Aorta (tissue), 5 donors: Measurements from ENCODE around the gene AHDC1. TPM values are rescaled to one million over a fixed set of nuclear protein-coding genes. Genes with fewer than 3 reads are reported as not detected.

Source experiments
- ATAC-seq: fragments of 200-7000 bp; cut with Tn5 transposase; one replicate; pipeline ENCODE4 v1.9.1; 2022; ENCODE audit warnings: moderate library complexity; ENCODE audit not compliant: low FRiP score
- DNase-seq, 2 donors: peaks; one replicate each; pipeline ENCODE4 v3.0.0-alpha.2; 2020
- H3K27ac ChIP-seq, 2 donors: one replicate each; pipeline ENCODE4 v1.5.1; 2013; ENCODE audit warnings: low read length in 2 of 2, mild to moderate bottlenecking in 2 of 2, moderate library complexity in 2 of 2, control low read depth in 1 of 2, inconsistent platforms in 1 of 2, low read depth in 1 of 2
- H3K27me3 ChIP-seq, 2 donors: one replicate each; pipeline ENCODE4 v1.6.1; 2013; ENCODE audit warnings: control low read depth in 1 of 2, low read length in 1 of 2, mild to moderate bottlenecking in 1 of 2, moderate library complexity in 1 of 2; ENCODE audit not compliant: insufficient read depth in 2 of 2, control insufficient read depth in 1 of 2
- H3K36me3 ChIP-seq, 2 donors: one replicate each; pipeline ENCODE4 v1.6.1; 2013; ENCODE audit warnings: control low read depth in 1 of 2, low read length in 1 of 2, mild to moderate bottlenecking in 1 of 2; ENCODE audit not compliant: insufficient read depth in 2 of 2, control insufficient read depth in 1 of 2
- H3K4me1 ChIP-seq, 2 donors: one replicate each; pipeline ENCODE4 v1.6.1; 2013; ENCODE audit warnings: low read length in 2 of 2, control low read depth in 1 of 2, mild to moderate bottlenecking in 1 of 2, moderate library complexity in 1 of 2; ENCODE audit not compliant: insufficient read depth in 2 of 2, control insufficient read depth in 1 of 2
- H3K4me3 ChIP-seq, 2 donors: one replicate each; pipeline ENCODE4 v1.5.1; 2013; ENCODE audit warnings: low read length in 2 of 2, control low read depth in 1 of 2, mild to moderate bottlenecking in 1 of 2
- H3K9me3 ChIP-seq: one replicate; pipeline ENCODE4 v1.6.1; 2013; ENCODE audit warnings: mild to moderate bottlenecking, low read length; ENCODE audit not compliant: control insufficient read depth
- WGBS, 2 donors: extraction: QIAGEN DNeasy Blood & Tissue Kit; methylation state at CpG; one replicate each; pipeline ENCODE4 v1.1.7; 2013; 5-methylcytosine and 5-hydroxymethylcytosine counted together
- intact Hi-C, 2 donors: fragments of 100-400 bp; cut with DNase I; formaldehyde crosslinking; loops; one replicate each; pipeline versions ENCODE4 v1.14.2 to v1.15.0; 2022
- polyA plus RNA-seq, 2 donors: library from polyadenylated mRNA; stranded (reverse); fragments of 200-250 nt; gene quantifications; one replicate each; pipeline ENCODE4 v1.2.3, GENCODE V29; 2013
- total RNA-seq, 2 donors: library from RNA; stranded (reverse); fragmentation: NEBNext Ultra II Directional; extraction: Animal tissue kit (Norgen Biotek cat#: 25700); gene quantifications; one replicate each; pipeline ENCODE4 v1.2.1, GENCODE V29; 2021
- donor health status: healthy with polysubstance abuse.
- donor health status: Bipolar disorder and iron deficiency.
- donor health status: DM: no; HTN: no; CAD: no.
- donor health status: DM: no; HTN: no; CAD: no.
- donor health status: DM: yes; HTN: yes; CAD: no.

Gene AHDC1
- total and polyA plus RNA-seq, 4 donors, result 7.8 to 89.1 (median 43.7) TPM

DNA sequence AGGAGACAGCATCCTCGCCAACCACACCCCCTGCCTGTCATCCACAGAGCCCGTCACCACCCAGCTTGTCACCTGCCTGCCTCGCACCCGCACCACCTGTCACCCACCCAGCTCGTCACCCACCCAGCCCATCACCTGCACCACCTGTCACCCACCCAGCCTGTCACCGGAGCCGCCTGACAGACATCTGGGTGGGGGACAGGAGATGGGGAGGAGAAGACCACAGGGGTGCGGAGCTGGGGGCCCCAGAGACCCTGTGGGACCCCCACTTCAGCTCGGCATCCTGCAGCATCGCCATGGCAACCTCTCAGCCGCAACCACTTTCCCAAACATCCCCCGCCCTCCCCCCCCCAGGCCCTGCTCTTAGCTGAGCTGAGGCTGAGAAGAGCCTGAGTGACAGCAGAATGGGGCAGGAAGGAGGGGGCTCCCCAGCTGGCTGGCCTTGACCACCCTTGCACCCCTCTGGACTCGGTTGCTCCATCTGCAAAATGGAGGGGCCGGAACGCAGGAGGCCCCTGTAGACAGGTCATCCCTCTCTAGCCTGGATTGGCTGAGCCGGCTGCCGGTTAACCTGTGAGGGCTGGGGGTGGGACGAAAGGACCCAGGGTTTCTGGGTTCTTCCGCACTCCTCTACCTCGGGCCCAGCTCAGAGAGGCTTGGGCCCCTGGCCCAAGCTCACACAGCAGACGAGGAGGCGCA lies 11.6 kb downstream of the AHDC1 start:
- WGBS, 2 donors, result 69 to 74% methylated on average over 19 to 22 of the region's 22 CpGs
- Histone ChIP-seq H3K4me3 (no peak overlapping the region), H3K27ac (no peak overlapping the region), H3K27me3 (no peaks in the 10 kb centered on the region), H3K9me3 (no peaks in the 10 kb centered on the region), H3K36me3 (no peaks in the 10 kb centered on the region), H3K4me1 (peaks cover 0 to 3% of the 10 kb centered on the region in 2 donors)
- DNase-seq (no peak), ATAC-seq (no peak)
- intact Hi-C loops, result no loop called here

DNA sequence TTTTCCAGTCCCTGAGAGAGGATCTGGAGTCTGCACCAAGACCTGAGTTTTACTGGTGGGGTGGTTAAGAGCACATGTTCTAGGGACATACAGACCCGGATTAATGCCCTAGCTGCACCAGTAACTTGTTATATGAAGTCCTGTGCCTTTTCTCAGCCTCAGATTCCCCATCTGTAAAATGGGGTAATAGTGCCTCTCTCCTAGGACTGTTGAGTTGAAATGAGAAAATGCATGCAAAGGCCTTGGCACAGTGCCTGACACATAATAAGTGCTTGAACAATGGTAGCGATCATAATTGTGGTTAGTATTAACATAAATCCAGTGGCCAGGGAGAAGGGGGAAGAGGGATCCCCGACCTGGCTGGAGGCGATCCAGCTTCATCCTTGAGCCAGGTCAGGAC lies 12.3 kb downstream of the AHDC1 start:
- DNase-seq, result no peak
- 60 to 62% methylated on average over 4 of the region's 4 CpGs for WGBS, 2 donors

DNA sequence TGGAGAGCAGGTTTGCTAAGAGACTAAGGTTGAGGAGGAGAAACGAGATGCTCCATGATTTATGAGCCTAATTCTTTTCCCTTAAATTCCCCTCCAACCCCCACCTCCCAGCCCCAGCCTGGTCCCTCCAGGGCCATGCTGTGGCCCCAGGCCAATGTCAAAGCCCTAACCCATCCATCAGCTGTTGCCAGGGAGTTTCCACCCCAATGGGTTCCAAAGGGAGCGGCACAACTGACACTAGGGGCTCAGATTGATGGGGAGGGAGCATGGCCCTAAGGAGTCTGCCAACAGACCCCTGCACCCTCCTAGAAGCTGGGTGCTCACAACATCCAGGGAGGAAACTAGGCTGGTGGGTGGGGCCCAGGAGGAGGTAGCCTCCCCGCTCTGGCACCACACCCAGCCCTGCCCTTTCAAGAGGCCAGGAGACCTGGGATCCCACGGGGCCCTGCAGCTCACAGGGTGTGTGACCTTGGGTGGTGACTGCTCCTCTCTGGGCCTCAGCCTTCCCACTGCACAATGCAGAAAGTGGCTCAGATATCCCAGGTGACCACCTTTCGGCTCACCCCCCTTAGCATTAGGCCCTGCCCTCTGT lies 12.9 kb downstream of the AHDC1 start:
- DNase-seq (no peak), ATAC-seq (no peak)
- 63 to 64% methylated on average over 5 of the region's 5 CpGs for WGBS, 2 donors
- intact Hi-C loops, result no loop called here
- H3K27me3 ChIP-seq, result no peaks in the 10 kb centered on the region
- H3K9me3 ChIP-seq, result no peaks in the 10 kb centered on the region
- H3K4me1 ChIP-seq, result peaks cover 0 to 3% of the 10 kb centered on the region in 2 donors
- peak overlapping the region in 1 of 2 donors; percentile 25 for H3K27ac ChIP-seq
- no peaks in the 10 kb centered on the region for H3K36me3 ChIP-seq
- no peak overlapping the region for H3K4me3 ChIP-seq

More for the DNA sequence above, 12.3 kb downstream of the AHDC1 start:
- ATAC-seq, result no peak
- Histone ChIP-seq H3K27ac (no peak overlapping the region), H3K27me3 (no peaks in the 10 kb centered on the region), H3K4me1 (peaks cover 0 to 3% of the 10 kb centered on the region in 2 donors), H3K4me3 (no peak overlapping the region), H3K36me3 (no peaks in the 10 kb centered on the region), H3K9me3 (no peaks in the 10 kb centered on the region)
- intact Hi-C loops, result no loop called here

DNA sequence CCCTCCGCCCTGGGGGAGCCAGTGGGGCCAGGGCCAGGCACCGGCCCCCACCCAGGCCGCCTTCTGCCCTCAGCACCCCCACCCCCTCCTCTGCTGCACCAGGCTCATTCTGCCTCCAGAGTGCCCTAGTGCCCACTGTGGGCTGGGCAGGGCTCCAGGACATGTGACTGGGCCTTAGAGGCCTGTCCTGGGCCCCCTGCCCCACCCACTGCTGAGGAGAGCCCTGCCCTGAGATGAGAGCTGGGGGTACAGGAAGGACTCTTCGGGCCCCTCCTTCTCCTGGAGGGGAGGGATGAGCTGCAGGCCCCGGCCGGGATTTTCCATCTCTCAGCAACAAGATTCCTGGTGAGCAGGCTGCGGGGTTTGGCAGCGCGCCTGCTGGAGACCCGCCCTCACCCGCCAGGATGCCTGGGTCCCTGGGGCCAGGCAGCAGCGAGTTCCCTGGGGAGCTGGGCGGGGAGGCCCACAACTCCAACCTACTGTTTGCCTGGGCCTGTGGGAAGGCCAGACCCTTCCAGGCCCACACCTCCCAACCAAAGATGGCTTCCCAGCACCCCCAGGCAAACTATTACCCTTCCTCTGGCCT lies 14.0 kb downstream of the AHDC1 start:
- peak; percentile 58 for ATAC-seq
- H3K4me1 ChIP-seq, result peaks cover 0 to 3% of the 10 kb centered on the region in 2 donors
- intact Hi-C loops, result no loop called here
- DNase-seq, result peak; percentile 81 to 86
- H3K27me3 ChIP-seq, result no peaks in the 10 kb centered on the region
- WGBS, 2 donors, result 1 to 6% methylated on average over 12 to 13 of the region's 13 CpGs
- no peak overlapping the region for H3K4me3 ChIP-seq
- no peaks in the 10 kb centered on the region for H3K9me3 ChIP-seq
- no peaks in the 10 kb centered on the region for H3K36me3 ChIP-seq
- H3K27ac ChIP-seq, result peak overlapping the region in 1 of 2 donors; percentile 13

DNA sequence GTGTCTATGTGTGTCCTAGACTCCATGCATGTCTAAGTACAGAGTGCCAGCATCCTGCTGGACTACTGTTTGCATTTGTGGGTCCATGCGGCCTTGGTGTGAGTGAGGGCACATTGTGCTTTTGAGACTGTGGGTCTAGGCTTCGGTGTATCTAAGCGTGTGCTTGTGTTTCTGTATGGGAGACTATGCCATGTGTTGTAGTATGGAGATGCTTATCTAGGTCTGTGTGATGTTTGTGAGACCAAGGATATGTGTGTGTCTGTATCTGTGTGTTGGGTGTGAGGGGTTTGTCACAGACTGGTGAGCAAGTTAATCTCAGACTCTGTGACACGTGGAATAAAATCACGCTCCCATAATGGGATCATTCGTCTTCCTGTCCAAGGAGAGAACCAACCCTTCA lies 14.5 kb downstream of the AHDC1 start:
- peaks cover 0 to 3% of the 10 kb centered on the region in 2 donors for H3K4me1 ChIP-seq
- no peaks in the 10 kb centered on the region for H3K9me3 ChIP-seq
- no peaks in the 10 kb centered on the region for H3K36me3 ChIP-seq
- peak; percentile 5 for ATAC-seq
- no peak overlapping the region for H3K4me3 ChIP-seq
- intact Hi-C loops, result no loop called here
- no peak for DNase-seq
- 25 to 27% methylated on average over 6 of the region's 6 CpGs for WGBS, 2 donors
- no peaks in the 10 kb centered on the region for H3K27me3 ChIP-seq
- peak overlapping the region in 1 of 2 donors; percentile 13 for H3K27ac ChIP-seq

DNA sequence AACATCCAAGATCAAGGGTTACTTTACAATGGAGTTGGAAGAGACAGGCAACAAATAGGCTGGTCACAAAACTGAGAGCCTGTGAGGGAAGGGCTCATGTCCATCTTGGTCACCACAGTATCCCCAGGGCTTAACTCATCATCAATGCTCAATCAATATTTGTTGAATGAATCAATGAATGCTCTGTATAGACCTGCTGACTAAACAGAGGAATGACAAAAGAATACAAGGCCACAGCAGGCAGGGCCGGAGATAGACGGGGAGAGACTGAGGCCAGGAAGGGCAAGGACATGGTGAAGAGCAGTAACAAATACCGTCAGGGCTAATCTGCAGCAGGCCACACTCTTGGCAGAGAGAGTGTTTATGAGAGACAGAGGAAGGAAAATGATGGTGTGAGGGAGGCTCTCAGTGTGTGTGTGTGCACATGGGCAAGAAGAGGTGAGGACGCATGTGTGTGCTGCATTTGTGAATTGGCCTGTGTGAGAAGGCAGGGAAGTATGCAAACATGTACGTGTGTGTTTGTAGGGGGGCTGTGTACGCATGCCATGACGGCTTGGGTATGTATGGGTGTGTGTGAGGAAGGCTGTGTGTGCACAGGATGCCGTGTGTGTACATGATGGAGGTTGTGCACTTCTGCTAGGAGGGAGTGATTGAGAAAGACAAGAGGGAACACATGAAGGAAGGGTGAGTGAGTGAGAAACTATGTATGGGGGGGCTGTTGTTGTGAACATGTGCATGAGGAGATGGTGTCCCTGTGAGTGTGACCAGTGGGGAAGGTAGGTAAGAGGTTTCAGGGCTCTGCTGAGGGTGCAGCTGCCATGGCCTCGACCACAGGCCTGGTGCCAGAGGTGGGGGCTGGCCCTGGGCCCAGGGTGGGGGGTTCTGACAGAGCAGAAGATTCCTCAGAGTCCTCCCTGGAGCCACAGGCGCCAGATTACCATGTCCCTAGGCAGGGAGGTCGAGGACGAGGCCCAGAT lies 15.4 kb downstream of the AHDC1 start:
- DNase-seq, result no peak
- intact Hi-C loops, result no loop called here

DNA sequence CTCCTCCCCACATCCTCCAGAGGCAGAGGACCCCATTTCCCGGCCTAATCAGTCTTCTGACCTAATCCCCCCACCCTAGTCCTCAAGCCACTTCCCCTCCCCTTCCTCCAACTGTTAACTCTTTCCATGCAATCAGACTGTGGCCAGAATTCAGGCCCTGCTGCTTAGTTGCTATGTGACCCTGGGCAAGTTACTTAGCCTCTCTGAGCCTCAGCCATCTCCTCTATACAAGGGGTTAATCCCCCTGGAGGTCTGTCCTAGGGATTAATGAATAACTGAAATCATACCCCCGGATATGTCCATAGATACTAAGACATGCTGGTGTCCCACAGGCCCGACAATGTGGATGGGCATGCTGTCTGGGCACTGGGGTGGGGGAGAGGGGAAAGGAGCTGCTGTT lies 18.3 kb downstream of the AHDC1 start:
- Histone ChIP-seq H3K9me3 (no peaks in the 10 kb centered on the region), H3K27me3 (no peaks in the 10 kb centered on the region), H3K27ac (no peak overlapping the region), H3K4me1 (peaks cover 0 to 6% of the 10 kb centered on the region in 2 donors), H3K36me3 (no peaks in the 10 kb centered on the region), H3K4me3 (no peak overlapping the region)
- DNase-seq (no peak), ATAC-seq (no peak)
- 59 to 67% methylated on average over 3 of the region's 3 CpGs for WGBS, 2 donors
- intact Hi-C loops, result no loop called here

More for the DNA sequence above, 15.4 kb downstream of the AHDC1 start:
- Histone ChIP-seq H3K27ac (peak overlapping the region in 1 of 2 donors; percentile 13), H3K4me1 (peaks cover 0 to 3% of the 10 kb centered on the region in 2 donors), H3K36me3 (no peaks in the 10 kb centered on the region), H3K27me3 (no peaks in the 10 kb centered on the region), H3K9me3 (no peaks in the 10 kb centered on the region), H3K4me3 (no peak overlapping the region)
- ATAC-seq, result no peak
- WGBS, 2 donors, result 38 to 41% methylated on average over 12 of the region's 12 CpGs

DNA sequence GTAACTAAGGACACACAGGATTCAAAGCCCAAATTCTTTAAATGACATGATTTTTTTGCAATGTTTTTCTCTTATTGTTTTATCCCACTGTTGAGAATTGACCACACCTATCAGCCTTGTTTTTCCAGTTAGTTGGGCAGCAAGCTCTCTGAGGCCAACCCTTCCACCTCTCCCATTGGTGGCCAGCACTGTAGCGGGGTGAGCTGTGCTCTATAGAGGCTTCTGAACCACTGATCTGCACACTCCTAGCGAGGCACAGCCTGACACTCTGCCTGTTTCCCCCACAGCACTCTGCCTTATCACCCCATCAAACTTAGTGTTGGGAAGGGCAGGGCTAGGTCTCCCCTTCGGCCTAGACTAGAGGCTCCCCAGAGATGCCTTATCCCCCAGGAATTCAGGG lies 19.5 kb downstream of the AHDC1 start:
- Histone ChIP-seq H3K27ac (no peak overlapping the region), H3K9me3 (no peaks in the 10 kb centered on the region), H3K27me3 (no peaks in the 10 kb centered on the region), H3K36me3 (no peaks in the 10 kb centered on the region), H3K4me3 (no peak overlapping the region), H3K4me1 (peaks cover 0 to 6% of the 10 kb centered on the region in 2 donors)
- WGBS, 2 donors, result 91 to 93% methylated on average over 3 of the region's 3 CpGs
- intact Hi-C loops, result no loop called here
- ATAC-seq, result no peak
- no peak for DNase-seq
